ENCODE data around the gene NPTX2.

GRCh38 chr7:98659756-98660155, 42.7 kb downstream of the NPTX2 start:
- TF ChIP-seq CTCF (conservative IDR thresholded peaks at IDR 0.05; ENCODE audit: low read length), result no peak
- no peak for TF ChIP-seq EZH2phosphoT487 (IDR thresholded peaks at IDR 0.05; ENCODE audit: borderline replicate concordance, low read depth, low read length)

Data from OCI-LY7 (cell line).